ENCODE results near the gene MAN2B1. TPM values are rescaled to one million over a fixed set of nuclear protein-coding genes. Genes with fewer than 3 reads are reported as not detected.

The MAN2B1 gene
- total RNA-seq, 4 donors from 2014 or later: 63.8 to 104 (median 74.6) TPM

DNA sequence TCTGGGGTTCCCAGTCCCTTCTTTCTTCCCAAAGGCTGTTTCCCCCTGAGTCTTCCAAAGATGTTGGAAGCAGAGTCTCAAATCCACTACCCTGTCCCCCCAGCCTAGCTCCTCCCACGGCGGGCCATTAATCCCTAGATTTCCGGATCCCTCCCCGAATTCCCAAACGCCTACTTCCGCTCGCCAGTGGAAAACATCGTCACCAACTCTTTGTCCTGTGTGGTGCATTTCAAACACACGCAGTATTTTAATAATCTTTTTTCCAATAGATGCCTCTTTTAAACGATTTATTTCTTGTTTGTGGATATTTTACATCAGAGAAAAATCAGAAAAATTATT lies 55.2 kb downstream of the MAN2B1 start:
- peak; percentile 42 for DNase-seq (ENCODE audit: low spot score)
- ATAC-seq (ENCODE audit: low FRiP score): peak; percentile 74
- TF ChIP-seq, protein P1, sequence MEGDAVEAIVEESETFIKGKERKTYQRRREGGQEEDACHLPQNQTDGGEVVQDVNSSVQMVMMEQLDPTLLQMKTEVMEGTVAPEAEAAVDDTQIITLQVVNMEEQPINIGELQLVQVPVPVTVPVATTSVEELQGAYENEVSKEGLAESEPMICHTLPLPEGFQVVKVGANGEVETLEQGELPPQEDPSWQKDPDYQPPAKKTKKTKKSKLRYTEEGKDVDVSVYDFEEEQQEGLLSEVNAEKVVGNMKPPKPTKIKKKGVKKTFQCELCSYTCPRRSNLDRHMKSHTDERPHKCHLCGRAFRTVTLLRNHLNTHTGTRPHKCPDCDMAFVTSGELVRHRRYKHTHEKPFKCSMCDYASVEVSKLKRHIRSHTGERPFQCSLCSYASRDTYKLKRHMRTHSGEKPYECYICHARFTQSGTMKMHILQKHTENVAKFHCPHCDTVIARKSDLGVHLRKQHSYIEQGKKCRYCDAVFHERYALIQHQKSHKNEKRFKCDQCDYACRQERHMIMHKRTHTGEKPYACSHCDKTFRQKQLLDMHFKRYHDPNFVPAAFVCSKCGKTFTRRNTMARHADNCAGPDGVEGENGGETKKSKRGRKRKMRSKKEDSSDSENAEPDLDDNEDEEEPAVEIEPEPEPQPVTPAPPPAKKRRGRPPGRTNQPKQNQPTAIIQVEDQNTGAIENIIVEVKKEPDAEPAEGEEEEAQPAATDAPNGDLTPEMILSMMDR (IDR thresholded peaks at IDR 0.05): no peak

DNA sequence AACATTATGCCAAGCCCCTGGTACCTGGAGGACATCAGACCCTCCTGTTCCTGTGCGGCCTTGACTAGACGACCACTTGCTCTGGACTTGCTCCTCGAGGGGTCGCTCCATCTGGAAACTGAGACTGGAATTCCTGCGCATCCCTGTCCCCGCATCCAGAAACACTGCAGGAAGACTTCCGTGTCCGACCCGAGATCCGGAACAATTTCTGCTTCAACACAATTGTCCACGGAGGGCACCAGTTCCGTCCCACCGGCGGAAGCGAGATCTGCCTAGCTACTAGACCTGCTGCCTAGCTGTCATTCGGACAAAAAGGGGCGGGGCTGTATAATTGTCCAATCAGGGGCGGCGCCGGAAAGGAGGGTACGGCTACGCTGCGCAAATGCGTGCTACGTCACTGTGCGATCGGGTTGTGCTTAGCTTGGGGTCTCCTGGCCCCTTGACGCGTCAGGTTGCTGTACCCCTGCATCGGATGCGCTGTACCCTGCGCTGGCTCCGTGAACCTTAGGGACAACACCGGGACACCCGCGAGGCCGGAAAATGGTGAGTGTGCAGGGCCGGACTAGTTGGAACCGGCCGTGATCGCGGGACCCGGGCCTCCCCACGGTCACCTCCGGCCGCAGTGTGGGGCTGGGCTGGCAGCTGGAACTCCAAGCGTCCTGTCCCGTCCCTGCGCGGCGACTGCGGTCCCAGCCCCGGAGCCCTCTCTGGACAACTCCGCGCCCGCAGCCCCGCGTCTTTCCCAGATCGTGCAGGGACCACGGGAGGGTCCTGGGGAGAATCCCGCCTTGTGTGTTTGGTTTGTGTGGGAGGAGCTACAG lies 55.8 kb downstream of the MAN2B1 start, which contains the start of the genes ZNF490 and ZNF791:
Gene ZNF490, minus strand, starts transcription at position 274 of the 821 bp plus-strand sequence. Its CDS starts 133 bp downstream, at position 141.
Gene ZNF791, plus strand, starts transcription at position 381 of the 821 bp plus-strand sequence. Its CDS starts 160 bp downstream, at position 541.
- DNase-seq (ENCODE audit: low spot score) (peak; percentile 97), ATAC-seq (ENCODE audit: low FRiP score) (peak; percentile 98)
- TF ChIP-seq, protein P1 (IDR thresholded peaks at IDR 0.05): no peak

DNA sequence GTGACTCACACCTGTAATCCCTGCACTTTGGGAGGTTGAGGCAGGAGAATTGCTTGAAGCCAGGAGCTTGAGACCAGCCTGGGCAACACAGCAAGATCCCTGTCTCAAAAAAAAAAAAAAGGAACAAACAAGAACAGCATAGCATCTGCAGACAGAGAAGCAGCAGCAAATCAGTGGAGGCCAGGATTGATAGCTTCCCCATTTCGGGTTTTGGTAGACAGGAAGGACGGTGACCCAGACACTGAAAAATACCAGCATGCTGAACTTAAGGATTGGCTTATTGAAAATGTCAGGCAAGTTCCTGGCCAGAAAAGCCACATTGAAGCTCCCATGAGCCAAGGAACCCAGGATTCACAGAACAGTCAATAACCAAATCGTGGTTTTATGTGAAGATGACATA lies 58.9 kb downstream of the MAN2B1 start:
- TF ChIP-seq, protein P1 (IDR thresholded peaks at IDR 0.05): no peak
- ATAC-seq (ENCODE audit: low FRiP score): no peak
- no peak for DNase-seq (ENCODE audit: low spot score)

DNA sequence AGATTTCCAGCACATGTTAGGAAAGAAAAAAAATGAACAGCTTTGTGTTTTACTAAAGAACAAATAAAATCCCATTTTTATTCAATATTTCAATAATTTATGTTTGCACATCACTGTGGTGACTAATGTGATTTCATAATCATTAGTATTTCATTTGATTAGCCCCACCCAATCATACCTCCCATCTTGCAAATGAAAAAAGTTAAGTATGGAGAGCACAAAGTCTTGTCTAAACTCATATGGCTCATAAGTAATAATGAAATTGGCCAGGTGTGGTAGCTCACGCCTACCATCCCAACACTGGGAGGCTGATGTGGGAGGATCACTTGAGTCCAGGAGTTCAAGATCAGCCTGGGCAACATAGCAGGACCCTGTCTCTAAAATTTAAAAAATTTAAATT lies 59.7 kb downstream of the MAN2B1 start:
- no peak for ATAC-seq (ENCODE audit: low FRiP score)
- TF ChIP-seq, protein P1 (IDR thresholded peaks at IDR 0.05): no peak
- no peak for DNase-seq (ENCODE audit: low spot score)

DNA sequence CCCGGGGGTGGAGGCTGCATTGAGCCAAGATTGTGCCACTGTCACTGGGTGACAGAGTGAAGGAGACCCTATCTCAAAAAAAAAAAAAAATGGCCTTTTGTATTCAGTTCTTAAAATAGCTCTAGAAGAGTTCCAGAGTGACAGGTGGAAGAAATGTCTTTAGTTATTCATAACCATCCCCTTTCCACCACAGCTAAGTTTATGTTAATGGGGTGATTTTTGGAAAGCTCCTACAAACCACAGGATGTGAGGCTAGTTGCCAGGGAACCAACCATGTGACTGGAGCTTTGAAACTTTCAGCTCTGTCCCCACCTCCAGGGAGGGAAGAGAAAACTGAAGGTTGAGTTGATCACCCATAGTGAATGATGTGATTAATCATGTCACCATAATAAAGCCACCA lies 62.8 kb downstream of the MAN2B1 start:
- TF ChIP-seq, protein P1 (IDR thresholded peaks at IDR 0.05): no peak
- DNase-seq (ENCODE audit: low spot score) (no peak), ATAC-seq (ENCODE audit: low FRiP score) (no peak)

DNA sequence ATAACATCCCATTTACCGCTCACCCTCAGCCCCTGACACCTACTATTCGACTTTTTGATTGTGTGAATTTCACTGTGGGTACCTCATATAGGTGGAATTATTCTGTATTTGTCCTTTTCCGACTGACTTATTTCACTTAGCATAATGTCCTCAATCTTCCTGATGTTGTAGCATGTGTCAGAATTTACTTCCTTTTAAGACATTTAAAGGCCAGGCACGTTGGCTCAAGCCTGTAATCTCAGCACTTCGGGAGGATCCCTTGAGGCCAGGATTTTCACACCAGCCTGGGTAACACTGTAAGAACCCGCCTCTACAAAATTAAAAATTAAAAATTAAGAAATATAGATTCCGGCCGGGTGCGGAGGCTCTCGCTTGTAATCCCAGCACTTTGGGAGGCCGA lies 68.9 kb downstream of the MAN2B1 start:
- no peak for ATAC-seq (ENCODE audit: low FRiP score)
- DNase-seq (ENCODE audit: low spot score): no peak
- TF ChIP-seq, protein P1 (IDR thresholded peaks at IDR 0.05): no peak
